HG03378 (cell line): ENCODE measurements around the gene LYRM7.
"Not testable (repeated sequence)": the region's sequence is repeated elsewhere in the genome, so short reads cannot be mapped to it uniquely, and the experiment has no call there.

Experiments used
- ATAC-seq: cut with Tn5 transposase; IDR thresholded peaks from one replicate; pipeline ENCODE4 v1.9.1; 2021; ENCODE audit warnings: mild to moderate bottlenecking, moderate library complexity; ENCODE audit not compliant: unreplicated experiment

The LYRM7 gene

GRCh38 chr5:131170540-131171275 is at the start of gene LYRM7:
Gene LYRM7 (plus strand): TSS chr5:131170944. CDS start chr5:131171021, 77 bp downstream.
- ATAC-seq, result peak; percentile 98

GRCh38 chr5:131127244-131127643 is 43.5 kb upstream of the LYRM7 start:
- ATAC-seq, result not testable (repeated sequence)

GRCh38 chr5:131129306-131129705 is 41.4 kb upstream of the LYRM7 start:
- no peak for ATAC-seq

GRCh38 chr5:131133091-131133490 is 37.7 kb upstream of the LYRM7 start:
- not testable (repeated sequence) for ATAC-seq

GRCh38 chr5:131138406-131138805 is 32.3 kb upstream of the LYRM7 start:
- ATAC-seq, result not testable (repeated sequence)

GRCh38 chr5:131139321-131139720 is 31.4 kb upstream of the LYRM7 start:
- ATAC-seq, result no peak

- ATAC-seq, result no peak
Observed at GRCh38 chr5:131142970-131143617, 27.6 kb upstream of the LYRM7 start.

- ATAC-seq, result no peak
Observed at GRCh38 chr5:131147258-131147657, 23.5 kb upstream of the LYRM7 start.

- no peak for ATAC-seq
Observed at GRCh38 chr5:131148835-131149234, 21.9 kb upstream of the LYRM7 start.

GRCh38 chr5:131150408-131150807 is 20.3 kb upstream of the LYRM7 start:
- no peak for ATAC-seq

GRCh38 chr5:131151216-131151615 is 19.5 kb upstream of the LYRM7 start:
- ATAC-seq, result no peak

GRCh38 chr5:131156385-131156784 is 14.4 kb upstream of the LYRM7 start:
- no peak for ATAC-seq

- no peak for ATAC-seq
Observed at GRCh38 chr5:131156957-131157356, 13.8 kb upstream of the LYRM7 start.

GRCh38 chr5:131160134-131160533 is 10.6 kb upstream of the LYRM7 start:
- ATAC-seq, result no peak

- ATAC-seq, result no peak
Observed at GRCh38 chr5:131163276-131164119, 7.2 kb upstream of the LYRM7 start.

GRCh38 chr5:131164191-131165118 is 6.3 kb upstream of the LYRM7 start:
- peak; percentile 75 for ATAC-seq

- peak; percentile 80 for ATAC-seq
Observed at GRCh38 chr5:131165119-131165727, 5.5 kb upstream of the LYRM7 start, which contains the start of gene HINT1. Gene HINT1 (minus strand): TSS chr5:131165256. CDS start chr5:131165205, 51 bp downstream.

- ATAC-seq, result no peak
Observed at GRCh38 chr5:131167615-131168014, 3.1 kb upstream of the LYRM7 start.

GRCh38 chr5:131169810-131170539 is 769 bp upstream of the LYRM7 start:
- no peak for ATAC-seq
